ENCODE measurements around the gene CAMP. TPM values are rescaled to one million over a fixed set of nuclear protein-coding genes. Genes with fewer than 3 reads are reported as not detected.

Gene CAMP
- total and polyA plus RNA-seq, 8 donors, result 0.87 to 1.4 (median 0.92) TPM; not detected in 5

GRCh38 chr3:48273594-48274211 lies 50.4 kb downstream of the CAMP start:
- Histone ChIP-seq H3K36me3 (peaks cover 4 to 24% (median 15%) of the 10 kb centered on the region in 4 donors), H3K4me1 (peaks cover 0 to 11% (median 5%) of the 10 kb centered on the region in 4 donors), H3K4me3 (no peak overlapping the region), H3K27me3 (no peaks in the 10 kb centered on the region), H3K27ac (no peak overlapping the region), H3K9me3 (no peaks in the 10 kb centered on the region)
- intact Hi-C loops (cut with DNase I; ENCODE audit: low total_unique reads), result loop anchor here (10.0 kb wide), 1 partner anchor 141 kb away; no protein-coding TSS in a partner anchor
- DNase-seq, result peak; percentile 57 to 89
- WGBS, 5 donors, result 6 to 11% (median 8%) methylated on average over 9 of the region's 9 CpGs
- TF ChIP-seq CTCF (IDR thresholded peaks at IDR 0.05), result peak in 5 of 7 experiments; percentile 66 to 85 (median 72)
- TF ChIP-seq EP300 (IDR thresholded peaks at IDR 0.05), result no peak
- TF ChIP-seq POLR2AphosphoS5 (IDR thresholded peaks at IDR 0.05), result peak in 1 of 3 donors; percentile 59
- no peak for TF ChIP-seq POLR2A (IDR thresholded peaks at IDR 0.05)

DNA sequence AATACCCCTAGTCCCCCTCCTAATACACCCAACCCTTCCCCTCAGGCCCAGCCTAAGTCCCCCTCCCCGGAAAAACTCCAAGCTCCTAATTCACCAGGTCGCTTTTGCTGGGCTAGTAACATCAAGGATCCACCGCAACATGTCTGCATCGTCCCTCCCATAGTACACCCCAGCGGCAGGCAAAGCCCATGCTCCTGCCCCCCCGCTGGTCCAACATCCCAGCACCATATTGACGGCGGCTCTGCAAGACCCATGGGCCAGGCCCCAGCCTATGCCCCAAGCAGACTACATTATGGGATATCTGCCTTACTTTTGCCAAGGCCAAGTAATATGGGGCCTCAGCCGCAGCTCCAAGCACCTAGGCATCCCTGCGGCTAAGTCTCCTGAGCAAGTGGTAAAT lies 51.2 kb downstream of the CAMP start:
- no peak for DNase-seq
- TF ChIP-seq CTCF (IDR thresholded peaks at IDR 0.05), result no peak
- no peak for TF ChIP-seq POLR2AphosphoS5 (IDR thresholded peaks at IDR 0.05)
- TF ChIP-seq EP300 (IDR thresholded peaks at IDR 0.05), result no peak
- TF ChIP-seq POLR2A (IDR thresholded peaks at IDR 0.05), result no peak
- Histone ChIP-seq H3K27ac (no peak overlapping the region), H3K4me1 (peaks cover 0 to 11% (median 5%) of the 10 kb centered on the region in 4 donors), H3K4me3 (no peak overlapping the region), H3K27me3 (no peaks in the 10 kb centered on the region), H3K36me3 (peaks cover 0 to 17% (median 8%) of the 10 kb centered on the region in 4 donors), H3K9me3 (no peaks in the 10 kb centered on the region)
- intact Hi-C loops (cut with DNase I; ENCODE audit: low total_unique reads), result loop anchor here (10.0 kb wide), 1 partner anchor 140 kb away; no protein-coding TSS in a partner anchor
- WGBS, 5 donors, result 89 to 91% (median 91%) methylated on average over 10 of the region's 10 CpGs

Small RNAs within 50 kb of the gene (small RNA-seq; reads per million reads assigned to genes)
- gene MIR4443, result 0.20 to 2.6 (median 1.1) reads per million in 4 donors
- gene NDUFB1P1, result 0 reads per million in 4 donors
- 0 reads per million in 4 donors for gene RNU7-128P

Other genes with a start within 250 kb of the CAMP start
- gene MAP4, start 207.1 kb upstream of the CAMP start, total RNA-seq, result 100 to 1,000 TPM in 3 of 5 donors, 10 to 100 TPM in 2; 31.0 to 146 (median 105) TPM
- gene MAP4, start 207.1 kb upstream of the CAMP start, polyA plus RNA-seq, result 10 to 100 TPM; 44.3 to 98.5 (median 75.5) TPM
- 1 to 10 TPM; 1.3 to 5.7 (median 1.8) TPM for gene CDC25A, start 35.1 kb upstream of the CAMP start, total RNA-seq
- gene CDC25A, start 35.1 kb upstream of the CAMP start, polyA plus RNA-seq, result 1 to 10 TPM; 1.1 to 2.6 (median 1.2) TPM
- gene ZNF589, start 17.6 kb downstream of the CAMP start, total RNA-seq, result 10 to 100 TPM in 1 of 5 donors, 1 to 10 TPM in 3, not detected in 1; 2.7 to 15.6 (median 5.2) TPM
- 1 to 10 TPM; 1.7 to 5.9 (median 2.1) TPM for gene ZNF589, start 17.6 kb downstream of the CAMP start, polyA plus RNA-seq
- gene NME6, start 77.9 kb downstream of the CAMP start, total RNA-seq, result 10 to 100 TPM in 3 of 5 donors, 1 to 10 TPM in 2; 3.8 to 55.1 (median 10.3) TPM
- gene NME6, start 77.9 kb downstream of the CAMP start, polyA plus RNA-seq, result 10 to 100 TPM; 13.1 to 22.3 (median 15.1) TPM
- gene SPINK8, start 110.2 kb downstream of the CAMP start, total RNA-seq, result not detected
- gene SPINK8, start 110.2 kb downstream of the CAMP start, polyA plus RNA-seq, result not detected
- not detected for gene FBXW12, start 148.7 kb downstream of the CAMP start, total RNA-seq
- gene FBXW12, start 148.7 kb downstream of the CAMP start, polyA plus RNA-seq, result not detected
- 100 to 1,000 TPM in 4 of 5 donors, 10 to 100 TPM in 1; 86.7 to 874 (median 314) TPM for gene PLXNB1, start 206.6 kb downstream of the CAMP start, total RNA-seq
- gene PLXNB1, start 206.6 kb downstream of the CAMP start, polyA plus RNA-seq, result 100 to 1,000 TPM in 1 of 3 donors, 10 to 100 TPM in 2; 13.9 to 157 (median 45.0) TPM
- gene CCDC51, start 216.6 kb downstream of the CAMP start, total RNA-seq, result 10 to 100 TPM in 1 of 5 donors, 1 to 10 TPM in 4; 1.8 to 12.5 (median 7.1) TPM
- 10 to 100 TPM in 1 of 3 donors, 1 to 10 TPM in 2; 6.0 to 10.3 (median 9.5) TPM for gene CCDC51, start 216.6 kb downstream of the CAMP start, polyA plus RNA-seq
- gene TMA7, start 216.8 kb downstream of the CAMP start, total RNA-seq, result 100 to 1,000 TPM; 107 to 298 (median 230) TPM
- gene TMA7, start 216.8 kb downstream of the CAMP start, polyA plus RNA-seq, result 100 to 1,000 TPM; 644 to 702 (median 660) TPM
- gene ATRIP, start 223.2 kb downstream of the CAMP start, total RNA-seq, result 10 to 100 TPM in 2 of 5 donors, 1 to 10 TPM in 3; 2.3 to 34.4 (median 5.5) TPM
- 1 to 10 TPM; 2.9 to 5.8 (median 3.2) TPM for gene ATRIP, start 223.2 kb downstream of the CAMP start, polyA plus RNA-seq